ENCODE data around the gene TET2. TPM values are rescaled to one million over a fixed set of nuclear protein-coding genes. Genes with fewer than 3 reads are reported as not detected.

The TET2 gene
- 6.6 and 10.4 TPM in 2 replicates for total RNA-seq

DNA sequence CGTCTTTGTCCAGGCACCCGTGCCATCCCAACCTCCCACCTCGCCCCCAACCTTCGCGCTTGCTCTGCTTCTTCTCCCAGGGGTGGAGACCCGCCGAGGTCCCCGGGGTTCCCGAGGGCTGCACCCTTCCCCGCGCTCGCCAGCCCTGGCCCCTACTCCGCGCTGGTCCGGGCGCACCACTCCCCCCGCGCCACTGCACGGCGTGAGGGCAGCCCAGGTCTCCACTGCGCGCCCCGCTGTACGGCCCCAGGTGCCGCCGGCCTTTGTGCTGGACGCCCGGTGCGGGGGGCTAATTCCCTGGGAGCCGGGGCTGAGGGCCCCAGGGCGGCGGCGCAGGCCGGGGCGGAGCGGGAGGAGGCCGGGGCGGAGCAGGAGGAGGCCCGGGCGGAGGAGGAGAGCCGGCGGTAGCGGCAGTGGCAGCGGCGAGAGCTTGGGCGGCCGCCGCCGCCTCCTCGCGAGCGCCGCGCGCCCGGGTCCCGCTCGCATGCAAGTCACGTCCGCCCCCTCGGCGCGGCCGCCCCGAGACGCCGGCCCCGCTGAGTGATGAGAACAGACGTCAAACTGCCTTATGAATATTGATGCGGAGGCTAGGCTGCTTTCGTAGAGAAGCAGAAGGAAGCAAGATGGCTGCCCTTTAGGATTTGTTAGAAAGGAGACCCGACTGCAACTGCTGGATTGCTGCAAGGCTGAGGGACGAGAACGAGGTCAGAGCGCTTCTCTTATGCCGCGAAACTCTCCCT is at the start of gene TET2:
Gene TET2, plus strand, starts transcription at position 601 of the 740 bp plus-strand sequence. CDS start 87,067 bp downstream, outside the sequence.

Measured in tracheal epithelial cell (primary cell).